ENCODE measurements around the gene ZNF544. TPM values are rescaled to one million over a fixed set of nuclear protein-coding genes. Genes with fewer than 3 reads are reported as not detected.
A peak's percentile ranks its signal among the peaks of the same experiment; 100 is the strongest.
"Not testable (repeated sequence)": the region's sequence is repeated elsewhere in the genome, so short reads cannot be mapped to it uniquely, and the experiment has no call there.

The ZNF544 gene
- total RNA-seq, 1 donor from 2014 or later = 30.4 TPM

- no peak for DNase-seq (ENCODE audit: low spot score)
Measured at GRCh38 chr19:58252102-58252685, 23.5 kb downstream of the ZNF544 start.

- DNase-seq (ENCODE audit: low spot score) = not testable (repeated sequence)
Measured at GRCh38 chr19:58258259-58258658, 29.5 kb downstream of the ZNF544 start.

- no peak for DNase-seq (ENCODE audit: low spot score)
Measured at GRCh38 chr19:58261600-58261967, 32.9 kb downstream of the ZNF544 start.

GRCh38 chr19:58261968-58262921 is 33.5 kb downstream of the ZNF544 start:
- no peak for DNase-seq (ENCODE audit: low spot score)

- no peak for DNase-seq (ENCODE audit: low spot score)
Measured at GRCh38 chr19:58262922-58263296, 34.2 kb downstream of the ZNF544 start.

GRCh38 chr19:58265100-58265499 is 36.4 kb downstream of the ZNF544 start:
- DNase-seq (ENCODE audit: low spot score) = no peak

GRCh38 chr19:58268344-58268743 is 39.6 kb downstream of the ZNF544 start:
- DNase-seq (ENCODE audit: low spot score) = no peak

GRCh38 chr19:58274771-58275201 is 46.1 kb downstream of the ZNF544 start:
- DNase-seq (ENCODE audit: low spot score) = no peak

- DNase-seq (ENCODE audit: low spot score) = no peak
Measured at GRCh38 chr19:58275564-58275963, 46.9 kb downstream of the ZNF544 start.

- DNase-seq (ENCODE audit: low spot score) = no peak
Measured at GRCh38 chr19:58277197-58277596, 48.5 kb downstream of the ZNF544 start.

GRCh38 chr19:58277748-58278540 is 49.2 kb downstream of the ZNF544 start:
- no peak for DNase-seq (ENCODE audit: low spot score)

- peak; percentile 98 for DNase-seq (ENCODE audit: low spot score)
Measured at GRCh38 chr19:58278541-58279041, 49.9 kb downstream of the ZNF544 start, which contains the start of gene ZNF8. TSS of gene ZNF8 (plus strand) at chr19:58278955. CDS start at chr19:58279082, 127 bp downstream.

- DNase-seq (ENCODE audit: low spot score) = peak; percentile 59
Measured at GRCh38 chr19:58279042-58279924, 50.6 kb downstream of the ZNF544 start.

GRCh38 chr19:58279925-58280316 is 51.2 kb downstream of the ZNF544 start:
- DNase-seq (ENCODE audit: low spot score) = no peak

- no peak for DNase-seq (ENCODE audit: low spot score)
Measured at GRCh38 chr19:58284199-58284598, 55.5 kb downstream of the ZNF544 start.

- DNase-seq (ENCODE audit: low spot score) = no peak
Measured at GRCh38 chr19:58291943-58292342, 63.2 kb downstream of the ZNF544 start.

- DNase-seq (ENCODE audit: low spot score) = no peak
Measured at GRCh38 chr19:58294743-58295374, 66.1 kb downstream of the ZNF544 start.

- DNase-seq (ENCODE audit: low spot score) = no peak
Measured at GRCh38 chr19:58296104-58296503, 67.4 kb downstream of the ZNF544 start.

- no peak for DNase-seq (ENCODE audit: low spot score)
Measured at GRCh38 chr19:58300620-58301019, 71.9 kb downstream of the ZNF544 start.

- no peak for DNase-seq (ENCODE audit: low spot score)
Measured at GRCh38 chr19:58304255-58304654, 75.5 kb downstream of the ZNF544 start.

GRCh38 chr19:58304748-58305064 is 76.0 kb downstream of the ZNF544 start:
- DNase-seq (ENCODE audit: low spot score) = no peak

Measured in mucosa of gallbladder (tissue), 1 donor.